Trophoblast cell (in vitro differentiated cells and primary cell): ENCODE data around the gene RAD51B.

Source experiments
- DNase-seq, 2 donors: peaks; one replicate each; pipeline ENCODE4 v3.0.0-alpha.2; 2016
- H2AFZ ChIP-seq: 2 replicates; pipeline ENCODE4 v1.6.1; 2013; ENCODE audit warnings: low read length, moderate library complexity, mild to moderate bottlenecking; ENCODE audit not compliant: insufficient read depth, poor library complexity
- H2AK5ac ChIP-seq: 2 replicates; pipeline ENCODE4 v1.6.1; 2013; ENCODE audit warnings: mild to moderate bottlenecking, low read length
- H2BK120ac ChIP-seq: 2 replicates; pipeline ENCODE4 v1.6.1; 2013; ENCODE audit warnings: low read length, mild to moderate bottlenecking, moderate library complexity; ENCODE audit not compliant: insufficient read depth, poor library complexity
- H2BK12ac ChIP-seq: 2 replicates; pipeline ENCODE4 v1.6.1; 2013; ENCODE audit warnings: mild to moderate bottlenecking, low read length, moderate library complexity
- H2BK5ac ChIP-seq: 2 replicates; pipeline ENCODE4 v1.6.1; 2013; ENCODE audit warnings: low read length, low read depth, moderate library complexity, mild to moderate bottlenecking; ENCODE audit not compliant: poor library complexity
- H3K14ac ChIP-seq: 2 replicates; pipeline ENCODE4 v1.6.1; 2013; ENCODE audit warnings: mild to moderate bottlenecking, low read length
- H3K18ac ChIP-seq: 2 replicates; pipeline ENCODE4 v1.6.1; 2013; ENCODE audit warnings: mild to moderate bottlenecking, low read length
- H3K23ac ChIP-seq: 2 replicates; pipeline ENCODE4 v1.6.1; 2013; ENCODE audit warnings: low read length
- H3K27ac ChIP-seq: 2 replicates; pipeline ENCODE4 v1.5.1; 2013; ENCODE audit warnings: low read depth, mild to moderate bottlenecking, inconsistent platforms, low read length, moderate library complexity
- H3K27me3 ChIP-seq: 2 replicates; pipeline ENCODE4 v1.6.1; 2013; ENCODE audit warnings: inconsistent platforms, mild to moderate bottlenecking, low read length, moderate library complexity; ENCODE audit not compliant: insufficient read depth
- H3K36me3 ChIP-seq, 2 experiments: 1 replicate in 1 of 2; 2 replicates in 1 of 2; pipeline ENCODE4 v1.6.1; 2013; ENCODE audit warnings: low read length in 2 of 2, mild to moderate bottlenecking in 2 of 2, moderate library complexity in 1 of 2; ENCODE audit not compliant: insufficient read depth in 2 of 2, control insufficient read depth in 1 of 2
- H3K4ac ChIP-seq: 2 replicates; pipeline ENCODE4 v1.6.1; 2013; ENCODE audit warnings: low read depth, mild to moderate bottlenecking, low read length, moderate library complexity
- H3K4me1 ChIP-seq, 2 experiments: 1 replicate in 1 of 2; 2 replicates in 1 of 2; pipeline ENCODE4 v1.6.1; 2013; ENCODE audit warnings: low read length in 2 of 2, mild to moderate bottlenecking in 2 of 2, moderate library complexity in 1 of 2; ENCODE audit not compliant: insufficient read depth in 2 of 2, control insufficient read depth in 1 of 2
- H3K4me2 ChIP-seq: 2 replicates; pipeline ENCODE4 v1.6.1; 2013; ENCODE audit warnings: inconsistent platforms, mild to moderate bottlenecking, low read length, moderate library complexity
- H3K4me3 ChIP-seq: 2 replicates; pipeline ENCODE4 v1.5.1; 2013; ENCODE audit warnings: mild to moderate bottlenecking, low read depth, low read length, inconsistent platforms
- H3K79me1 ChIP-seq: one replicate; pipeline ENCODE4 v1.6.1; 2013; ENCODE audit warnings: low read length
- H3K79me2 ChIP-seq: 2 replicates; pipeline ENCODE4 v1.6.1; 2013; ENCODE audit warnings: low read length, mild to moderate bottlenecking; ENCODE audit not compliant: control insufficient read depth, insufficient read depth, poor library complexity
- H3K9ac ChIP-seq: 2 replicates; pipeline ENCODE4 v1.6.1; 2013; ENCODE audit warnings: mild to moderate bottlenecking, low read length
- H3K9me3 ChIP-seq: 2 replicates; pipeline ENCODE4 v1.6.1; 2013; ENCODE audit warnings: low read depth, mild to moderate bottlenecking, control low read depth, inconsistent platforms, low read length; ENCODE audit not compliant: insufficient read depth
- H4K12ac ChIP-seq: 2 replicates; pipeline ENCODE4 v1.6.1; 2013; ENCODE audit warnings: low read depth, mild to moderate bottlenecking, low read length, moderate library complexity
- H4K8ac ChIP-seq: 2 replicates; pipeline ENCODE4 v1.6.1; 2013; ENCODE audit warnings: low read depth, mild to moderate bottlenecking, low read length, moderate library complexity
- H4K91ac ChIP-seq: one replicate; pipeline ENCODE4 v1.6.1; 2013; ENCODE audit warnings: low read depth, mild to moderate bottlenecking, low read length, moderate library complexity
- WGBS: extraction: QIAGEN DNeasy Blood & Tissue Kit; methylation state at CpG from one replicate; pipeline ENCODE4 v1.1.7; 2013; ENCODE audit warnings: missing lambda C conversion rate; ENCODE audit not compliant: insufficient read length, insufficient coverage; ENCODE audit errors: extremely low coverage; 5-methylcytosine and 5-hydroxymethylcytosine counted together

RAD51B gene

GRCh38 chr14:68451696-68452373 is 632.3 kb downstream of the RAD51B start:
- no peak overlapping the region for H3K9ac ChIP-seq
- no CpG with 5 or more reads among the region's 4 CpGs for WGBS
- H3K23ac ChIP-seq, result no peak overlapping the region
- no peak overlapping the region for H3K4me2 ChIP-seq
- peak overlapping the region; percentile 57 for H2AK5ac ChIP-seq
- no peaks in the 10 kb centered on the region for H3K27me3 ChIP-seq
- H3K79me1 ChIP-seq, result peaks cover 10% of the 10 kb centered on the region
- no peak overlapping the region for H3K18ac ChIP-seq
- H2BK12ac ChIP-seq, result peak overlapping the region; percentile 81
- no peak overlapping the region for H4K8ac ChIP-seq
- no peak overlapping the region for H4K12ac ChIP-seq
- no peak overlapping the region for H2BK5ac ChIP-seq
- H3K14ac ChIP-seq, result peak overlapping the region; percentile 26
- no peaks in the 10 kb centered on the region for H3K4me1 ChIP-seq
- H2AFZ ChIP-seq, result no peak overlapping the region
- H3K27ac ChIP-seq, result no peak overlapping the region
- H4K91ac ChIP-seq, result no peak overlapping the region
- H3K9me3 ChIP-seq, result no peaks in the 10 kb centered on the region
- no peak overlapping the region for H3K4me3 ChIP-seq
- DNase-seq, result peak; percentile 23 to 40
- H3K4ac ChIP-seq, result no peak overlapping the region
- H3K79me2 ChIP-seq, result no peaks in the 10 kb centered on the region
- H2BK120ac ChIP-seq, result peak overlapping the region; percentile 35
- no peaks in the 10 kb centered on the region for H3K36me3 ChIP-seq

- no peak for DNase-seq
- H4K8ac ChIP-seq, result no peak overlapping the region
- H3K4me2 ChIP-seq, result no peak overlapping the region
- no peak overlapping the region for H3K18ac ChIP-seq
- no peak overlapping the region for H4K12ac ChIP-seq
- no peaks in the 10 kb centered on the region for H3K9me3 ChIP-seq
- no CpG with 5 or more reads among the region's 1 CpG for WGBS
- H3K23ac ChIP-seq, result no peak overlapping the region
- no peak overlapping the region for H2BK5ac ChIP-seq
- no peak overlapping the region for H2BK12ac ChIP-seq
- no peak overlapping the region for H4K91ac ChIP-seq
- H3K36me3 ChIP-seq, result no peaks in the 10 kb centered on the region
- no peak overlapping the region for H3K9ac ChIP-seq
- H3K4me3 ChIP-seq, result no peak overlapping the region
- peaks cover 0 to 4% of the 10 kb centered on the region in 2 experiments for H3K4me1 ChIP-seq
- H3K27ac ChIP-seq, result no peak overlapping the region
- H3K14ac ChIP-seq, result no peak overlapping the region
- no peak overlapping the region for H2AFZ ChIP-seq
- no peak overlapping the region for H2AK5ac ChIP-seq
- no peak overlapping the region for H3K4ac ChIP-seq
- H2BK120ac ChIP-seq, result no peak overlapping the region
- H3K79me1 ChIP-seq, result peaks cover 16% of the 10 kb centered on the region
- no peaks in the 10 kb centered on the region for H3K79me2 ChIP-seq
- H3K27me3 ChIP-seq, result no peaks in the 10 kb centered on the region
These were observed 638.7 kb downstream of the RAD51B start for GRCh38 chr14:68458253-68458652.

- Histone ChIP-seq H3K27me3 (no peaks in the 10 kb centered on the region), H2BK12ac (no peak overlapping the region), H3K27ac (peak overlapping the region; percentile 75), H4K8ac (no peak overlapping the region), H3K4ac (no peak overlapping the region), H2BK120ac (peak overlapping the region; percentile 40), H3K4me2 (no peak overlapping the region), H3K79me1 (peaks cover 16% of the 10 kb centered on the region), H3K79me2 (no peaks in the 10 kb centered on the region), H3K9me3 (no peaks in the 10 kb centered on the region), H3K4me1 (peaks cover 0 to 4% of the 10 kb centered on the region in 2 experiments), H3K23ac (no peak overlapping the region), H4K91ac (peak overlapping the region; percentile 55), H3K14ac (peak overlapping the region; percentile 17), H2AFZ (no peak overlapping the region), H2BK5ac (no peak overlapping the region), H3K9ac (no peak overlapping the region), H3K4me3 (no peak overlapping the region), H3K18ac (no peak overlapping the region), H2AK5ac (peak overlapping the region; percentile 2), H3K36me3 (no peaks in the 10 kb centered on the region), H4K12ac (no peak overlapping the region)
- peak; percentile 60 to 87 for DNase-seq
- WGBS, result no CpG with 5 or more reads among the region's 5 CpGs
These were observed 639.4 kb downstream of the RAD51B start for GRCh38 chr14:68458840-68459469.

- Histone ChIP-seq H2BK5ac (peak overlapping the region; percentile 45), H2AK5ac (no peak overlapping the region), H3K79me1 (peaks cover 15% of the 10 kb centered on the region), H3K27ac (peak overlapping the region; percentile 75), H3K9me3 (no peaks in the 10 kb centered on the region), H3K23ac (no peak overlapping the region), H4K8ac (no peak overlapping the region), H4K12ac (no peak overlapping the region), H2BK12ac (peak overlapping the region; percentile 56), H2BK120ac (peak overlapping the region; percentile 49), H3K79me2 (no peaks in the 10 kb centered on the region), H3K4ac (no peak overlapping the region), H3K14ac (no peak overlapping the region), H3K36me3 (no peaks in the 10 kb centered on the region), H2AFZ (no peak overlapping the region), H3K27me3 (no peaks in the 10 kb centered on the region), H3K4me3 (no peak overlapping the region), H4K91ac (peak overlapping the region; percentile 64), H3K4me2 (no peak overlapping the region), H3K4me1 (peaks cover 0 to 4% of the 10 kb centered on the region in 2 experiments), H3K18ac (no peak overlapping the region), H3K9ac (no peak overlapping the region)
- no peak for DNase-seq
- no CpG with 5 or more reads among the region's 5 CpGs for WGBS
These were observed 640.0 kb downstream of the RAD51B start for GRCh38 chr14:68459480-68460136.
